IMR-90 (cell line): Measurements from ENCODE around the gene SDF2L1. TPM values are rescaled to one million over a fixed set of nuclear protein-coding genes. Genes with fewer than 3 reads are reported as not detected.

Experiments
- ATAC-seq: fragments of 200-7000 bp; cut with Tn5 transposase; 2 replicates; pipeline ENCODE4 v1.9.1; 2020; ENCODE audit warnings: low read depth, mild to moderate bottlenecking, moderate library complexity
- BruUV-seq: library from RNA; stranded (reverse); fragments of 400-500 nt; replicated peaks from 2 replicates; lab custom pipeline; 2021; lab: Mats Ljungman, UMichigan
- CTCF ChIA-PET: fragments of 300-600 bp; formaldehyde crosslinking; extraction: SDS; loops from one replicate; lab custom pipeline; 2021; ENCODE audit warnings: antibody characterized with exemption; lab: Yijun Ruan, JAX
- POLR2A ChIA-PET: fragments of 300-600 bp; sonication (Branson Sonifier 250); formaldehyde crosslinking; loops from one replicate; lab custom pipeline; 2022; ENCODE audit warnings: antibody characterized with exemption; ENCODE audit not compliant: unreplicated experiment; lab: Charles Lee
- DNase-seq: peaks from one replicate; pipeline ENCODE4 v3.0.0; 2013
- H2AFZ ChIP-seq: replicated peaks from 2 replicates; pipeline ENCODE3; 2013; ENCODE audit warnings: low read length, mild to moderate bottlenecking; ENCODE audit not compliant: poor library complexity
- H2AK5ac ChIP-seq: 2 replicates; pipeline ENCODE4 v1.6.1; 2013; ENCODE audit warnings: low read depth, low read length, inconsistent platforms
- H2AK9ac ChIP-seq: replicated peaks from 2 replicates; pipeline ENCODE3; 2013; ENCODE audit warnings: mild to moderate bottlenecking, low read depth, low read length, moderate library complexity; ENCODE audit not compliant: poor library complexity
- H2BK120ac ChIP-seq: 2 replicates; pipeline ENCODE4 v1.6.1; 2013; ENCODE audit warnings: low read depth, low read length, inconsistent platforms
- H2BK15ac ChIP-seq: 3 replicates; pipeline ENCODE4 v1.6.1; 2013; ENCODE audit warnings: low read depth, low read length, inconsistent platforms
- H2BK20ac ChIP-seq: 2 replicates; pipeline ENCODE4 v1.6.1; 2013; ENCODE audit warnings: low read depth, mild to moderate bottlenecking, inconsistent platforms, low read length, moderate library complexity
- H2BK5ac ChIP-seq: 2 replicates; pipeline ENCODE4 v1.6.1; 2013; ENCODE audit warnings: mild to moderate bottlenecking, low read depth, low read length, inconsistent platforms; ENCODE audit not compliant: poor library complexity, severe bottlenecking
- H3K14ac ChIP-seq: replicated peaks from 2 replicates; pipeline ENCODE4 v1.6.1; 2013; ENCODE audit warnings: low read depth, low read length, inconsistent platforms
- H3K18ac ChIP-seq: 2 replicates; pipeline ENCODE4 v1.6.1; 2013; ENCODE audit warnings: low read depth, low read length, control low read depth
- H3K23ac ChIP-seq: 2 replicates; pipeline ENCODE4 v1.6.1; 2013; ENCODE audit warnings: low read depth, low read length, inconsistent platforms
- H3K27ac ChIP-seq: 2 replicates; pipeline ENCODE4 v1.5.1; 2013; ENCODE audit warnings: mild to moderate bottlenecking, control low read depth, low read length; ENCODE audit not compliant: insufficient read depth
- H3K27me3 ChIP-seq: 2 replicates; pipeline ENCODE4 v1.6.1; 2013; ENCODE audit warnings: low read length; ENCODE audit not compliant: control insufficient read depth, insufficient read depth
- H3K36me3 ChIP-seq: 2 replicates; pipeline ENCODE4 v1.6.1; 2013; ENCODE audit warnings: low read length, mixed read lengths; ENCODE audit not compliant: control insufficient read depth, insufficient read depth
- H3K4ac ChIP-seq: 2 replicates; pipeline ENCODE4 v1.6.1; 2013; ENCODE audit warnings: low read depth, low read length, inconsistent platforms
- H3K4me1 ChIP-seq: 2 replicates; pipeline ENCODE4 v1.6.1; 2013; ENCODE audit warnings: low read length, mixed read lengths; ENCODE audit not compliant: control insufficient read depth, insufficient read depth
- H3K4me2 ChIP-seq: 2 replicates; pipeline ENCODE4 v1.6.1; 2013; ENCODE audit warnings: low read depth, mild to moderate bottlenecking, control low read depth, low read length, moderate library complexity
- H3K4me3 ChIP-seq: 2 replicates; pipeline ENCODE4 v1.5.1; 2013; ENCODE audit warnings: low read depth, mild to moderate bottlenecking, control low read depth, low read length, moderate library complexity; ENCODE audit not compliant: insufficient read depth
- H3K56ac ChIP-seq: 2 replicates; pipeline ENCODE4 v1.6.1; 2013; ENCODE audit warnings: low read length, inconsistent platforms; ENCODE audit not compliant: insufficient read depth; ENCODE audit errors: extremely low read depth
- H3K79me1 ChIP-seq, 2 experiments: 2 replicates each; pipeline ENCODE4 v1.6.1; 2013; ENCODE audit warnings: low read length in 2 of 2, inconsistent platforms in 1 of 2, low read depth in 1 of 2
- H3K9ac ChIP-seq: 2 replicates; pipeline ENCODE4 v1.6.1; 2013; ENCODE audit warnings: low read depth, low read length, control low read depth
- H3K9me1 ChIP-seq: 2 replicates; pipeline ENCODE4 v1.6.1; 2013; ENCODE audit warnings: low read length, inconsistent platforms; ENCODE audit not compliant: insufficient read depth
- H3K9me3 ChIP-seq: 2 replicates; pipeline ENCODE4 v1.6.1; 2013; ENCODE audit warnings: low read length; ENCODE audit not compliant: control insufficient read depth, insufficient read depth
- H4K20me1 ChIP-seq: 2 replicates; pipeline ENCODE4 v1.6.1; 2013; ENCODE audit warnings: low read length, inconsistent platforms; ENCODE audit not compliant: insufficient read depth
- H4K5ac ChIP-seq: 2 replicates; pipeline ENCODE4 v1.6.1; 2013; ENCODE audit warnings: mild to moderate bottlenecking, low read depth, low read length, control low read depth
- H4K8ac ChIP-seq, 2 experiments: 2 replicates each; pipeline ENCODE4 v1.6.1; 2013; ENCODE audit warnings: low read depth in 2 of 2, low read length in 2 of 2, control low read depth in 1 of 2, inconsistent platforms in 1 of 2
- H4K91ac ChIP-seq: 2 replicates; pipeline ENCODE4 v1.6.1; 2013; ENCODE audit warnings: low read depth, low read length, inconsistent platforms; ENCODE audit not compliant: insufficient read depth
- MAFK ChIP-seq: IDR thresholded peaks from 2 replicates; pipeline ENCODE4 v1.6.1; 2012; ENCODE audit warnings: low read depth, low read length, improper control_type of control experiment
- USF2 ChIP-seq: fragments of 150-350 bp; IDR thresholded peaks from 2 replicates; pipeline ENCODE4 v1.6.1; 2017; ENCODE audit warnings: mild to moderate bottlenecking, antibody characterized with exemption, low read length, low read depth
- WGBS, 2 experiments: methylation state at CpG; one replicate each; pipeline versions ENCODE4 v1.1.5 to v1.1.7; 2013; ENCODE audit warnings: missing lambda C conversion rate in 2 of 2; ENCODE audit not compliant: insufficient read length in 1 of 2; ENCODE audit errors: extremely low coverage in 2 of 2; 5-methylcytosine and 5-hydroxymethylcytosine counted together
- dilution Hi-C: fragments of 300-500 bp; cut with HindIII; formaldehyde crosslinking; loops from one replicate; pipeline ENCODE4 v1.14.3; 2018; ENCODE audit warnings: low sequenced_read_pairs; ENCODE audit not compliant: unreplicated experiment
- in situ Hi-C: fragments of 300-500 bp; cut with MboI; formaldehyde crosslinking; loops from 3 replicates; pipeline ENCODE4 v1.14.3; 2019; ENCODE audit warnings: low sequenced_read_pairs, inconsistent platforms, mixed read lengths
- intact Hi-C: fragments of 100-400 bp; cut with micrococcal nuclease; formaldehyde crosslinking; loops from 2 replicates; pipeline ENCODE4 v1.10.0; 2022
- polyA plus RNA-seq, 3 experiments: library from polyadenylated mRNA; depleted of rRNA; stranded (reverse); fragments of >200 nt; gene quantifications; 2 replicates each; pipeline ENCODE4 v1.2.3, GENCODE V29; 2012; ENCODE audit warnings: low replicate concordance in 1 of 3
- total RNA-seq: library from RNA; depleted of rRNA; stranded (reverse); fragments of >200 nt; gene quantifications from 2 replicates; pipeline ENCODE4 v1.2.3, GENCODE V29; 2012

Gene SDF2L1
- total and polyA plus RNA-seq, 2 of the 4 experiments (the other 2 are of a cell fraction), result 18.8 to 51.1 TPM

- H3K9me3 ChIP-seq, result no peaks in the 10 kb centered on the region
- H2BK5ac ChIP-seq, result no peak overlapping the region
- no peak for DNase-seq
- no peaks in the 10 kb centered on the region for H3K27me3 ChIP-seq
- no peak overlapping the region for H3K9ac ChIP-seq
- peaks cover 60% of the 10 kb centered on the region for H3K36me3 ChIP-seq
- H4K5ac ChIP-seq, result no peak overlapping the region
- WGBS, 2 experiments, result 93% methylated on average over 11 of the region's 23 CpGs; no CpG with 5 or more reads in 1 of the 2 experiments
- H3K9me1 ChIP-seq, result peaks cover 4% of the 10 kb centered on the region; the same call in 1 of the 2 replicates
- no peak overlapping the region for H3K14ac ChIP-seq
- CTCF ChIA-PET, result no interaction called here
- H3K4ac ChIP-seq, result no peak overlapping the region
- H3K27ac ChIP-seq, result no peak overlapping the region
- H3K18ac ChIP-seq, result no peak overlapping the region
- intact Hi-C loops (no loop called here), dilution Hi-C loops (no loop called here), in situ Hi-C loops (no loop called here)
- H4K91ac ChIP-seq, result no peak overlapping the region
- H4K8ac ChIP-seq, result no peak overlapping the region
- H4K20me1 ChIP-seq, result no peaks in the 10 kb centered on the region
- H2AK5ac ChIP-seq, result no peak overlapping the region
- no peak overlapping the region for H2AFZ ChIP-seq
- H2AK9ac ChIP-seq, result no peak overlapping the region
- ATAC-seq, result no peak
- H3K23ac ChIP-seq, result no peak overlapping the region
- no peak overlapping the region for H2BK20ac ChIP-seq
- no peak for TF ChIP-seq USF2
- TF ChIP-seq MAFK, result no peak
- no peak overlapping the region for H3K4me2 ChIP-seq
- H2BK15ac ChIP-seq, result no peak overlapping the region
- no peaks in the 10 kb centered on the region for H3K4me1 ChIP-seq
- POLR2A ChIA-PET, result no interaction called here
- H3K4me3 ChIP-seq, result no peak overlapping the region
- H3K56ac ChIP-seq, result no peak overlapping the region
- BruUV-seq, result no TSS peak
- no peak overlapping the region for H2BK120ac ChIP-seq
- no peaks in the 10 kb centered on the region; a peak in 1 of 4 replicates for H3K79me1 ChIP-seq
Measured at GRCh38 chr22:21686634-21687393, 44.7 kb downstream of the SDF2L1 start.
